Measurements from ENCODE around the gene KCNQ1. TPM values are rescaled to one million over a fixed set of nuclear protein-coding genes. Genes with fewer than 3 reads are reported as not detected.

Gene KCNQ1
- total RNA-seq, 2 donors from 2014 or later: 38.9 to 46.1 TPM

- no peaks in the 10 kb centered on the region for H3K36me3 ChIP-seq (replicated peaks in 1 of 2; ENCODE audit: insufficient read depth in 1 of 2, low read depth in 2 of 2)
- H3K4me3 ChIP-seq: no peak overlapping the region
- TF ChIP-seq POLR2A (IDR thresholded peaks at IDR 0.05): no peak
- TF ChIP-seq, protein P1, sequence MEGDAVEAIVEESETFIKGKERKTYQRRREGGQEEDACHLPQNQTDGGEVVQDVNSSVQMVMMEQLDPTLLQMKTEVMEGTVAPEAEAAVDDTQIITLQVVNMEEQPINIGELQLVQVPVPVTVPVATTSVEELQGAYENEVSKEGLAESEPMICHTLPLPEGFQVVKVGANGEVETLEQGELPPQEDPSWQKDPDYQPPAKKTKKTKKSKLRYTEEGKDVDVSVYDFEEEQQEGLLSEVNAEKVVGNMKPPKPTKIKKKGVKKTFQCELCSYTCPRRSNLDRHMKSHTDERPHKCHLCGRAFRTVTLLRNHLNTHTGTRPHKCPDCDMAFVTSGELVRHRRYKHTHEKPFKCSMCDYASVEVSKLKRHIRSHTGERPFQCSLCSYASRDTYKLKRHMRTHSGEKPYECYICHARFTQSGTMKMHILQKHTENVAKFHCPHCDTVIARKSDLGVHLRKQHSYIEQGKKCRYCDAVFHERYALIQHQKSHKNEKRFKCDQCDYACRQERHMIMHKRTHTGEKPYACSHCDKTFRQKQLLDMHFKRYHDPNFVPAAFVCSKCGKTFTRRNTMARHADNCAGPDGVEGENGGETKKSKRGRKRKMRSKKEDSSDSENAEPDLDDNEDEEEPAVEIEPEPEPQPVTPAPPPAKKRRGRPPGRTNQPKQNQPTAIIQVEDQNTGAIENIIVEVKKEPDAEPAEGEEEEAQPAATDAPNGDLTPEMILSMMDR (IDR thresholded peaks at IDR 0.05): no peak
- H3K4me1 ChIP-seq: peaks cover 6% of the 10 kb centered on the region
- ATAC-seq (peak; percentile 59), DNase-seq (peak; percentile 16 to 25 (median 17))
- peak overlapping the region in 2 of 4 donors; percentile 38 to 59 for H3K27ac ChIP-seq
- intact Hi-C loops (cut with DNase I): no loop called here
- H3K9me3 ChIP-seq: no peaks in the 10 kb centered on the region
- WGBS, 2 donors: 66 to 72% methylated on average over 13 to 20 of the region's 20 CpGs
- H3K27me3 ChIP-seq: no peaks in the 10 kb centered on the region
Observed at GRCh38 chr11:2760196-2760871, 315.5 kb downstream of the KCNQ1 start.

GRCh38 chr11:2761131-2762030 lies 316.6 kb downstream of the KCNQ1 start:
- Histone ChIP-seq H3K27me3 (no peaks in the 10 kb centered on the region), H3K27ac (no peak overlapping the region), H3K9me3 (no peaks in the 10 kb centered on the region), H3K4me1 (peaks cover 6% of the 10 kb centered on the region), H3K4me3 (no peak overlapping the region), H3K36me3 (replicated peaks in 1 of 2; ENCODE audit: insufficient read depth in 1 of 2, low read depth in 2 of 2) (no peaks in the 10 kb centered on the region)
- TF ChIP-seq, protein P1 (IDR thresholded peaks at IDR 0.05): no peak
- TF ChIP-seq POLR2A (IDR thresholded peaks at IDR 0.05): no peak
- intact Hi-C loops (cut with DNase I): no loop called here
- ATAC-seq (no peak), DNase-seq (peak; percentile 1 to 8 (median 4))
- WGBS, 2 donors: 92 to 96% methylated on average over 31 to 32 of the region's 33 CpGs

DNA sequence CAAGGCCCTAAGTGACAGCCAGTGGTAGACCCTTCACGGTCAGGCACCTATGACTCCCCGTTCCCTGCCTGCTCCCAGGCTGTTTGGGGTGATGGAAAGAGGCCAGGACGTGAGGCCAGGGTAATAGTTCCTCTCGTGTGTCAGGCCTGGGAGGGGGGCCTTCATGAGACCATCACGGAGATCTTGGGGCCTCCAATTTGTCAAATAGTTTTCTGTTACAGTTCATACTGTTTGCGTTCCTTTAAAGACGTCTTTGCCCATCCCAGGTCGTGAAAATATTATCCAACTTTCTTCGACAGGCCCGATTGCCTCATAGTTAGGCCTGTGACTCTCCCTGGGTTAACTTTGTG lies 317.2 kb downstream of the KCNQ1 start:
- H3K36me3 ChIP-seq (replicated peaks in 1 of 2; ENCODE audit: insufficient read depth in 1 of 2, low read depth in 2 of 2): no peaks in the 10 kb centered on the region

GRCh38 chr11:2762451-2762850 lies 317.6 kb downstream of the KCNQ1 start:
- intact Hi-C loops (cut with DNase I): no loop called here
- 89 to 99% methylated on average over 14 to 17 of the region's 17 CpGs for WGBS, 2 donors
- Histone ChIP-seq H3K27me3 (no peaks in the 10 kb centered on the region), H3K36me3 (replicated peaks in 1 of 2; ENCODE audit: insufficient read depth in 1 of 2, low read depth in 2 of 2) (no peaks in the 10 kb centered on the region), H3K4me3 (no peak overlapping the region), H3K4me1 (peaks cover 6% of the 10 kb centered on the region), H3K9me3 (no peaks in the 10 kb centered on the region), H3K27ac (no peak overlapping the region)
- no peak for ATAC-seq
- TF ChIP-seq, protein P1 (IDR thresholded peaks at IDR 0.05): no peak
- no peak for TF ChIP-seq POLR2A (IDR thresholded peaks at IDR 0.05)
- DNase-seq: no peak

More for the DNA sequence above, 317.2 kb downstream of the KCNQ1 start:
- Histone ChIP-seq H3K9me3 (no peaks in the 10 kb centered on the region), H3K4me1 (peaks cover 6% of the 10 kb centered on the region), H3K4me3 (no peak overlapping the region), H3K27ac (no peak overlapping the region), H3K27me3 (no peaks in the 10 kb centered on the region)
- intact Hi-C loops (cut with DNase I): no loop called here
- ATAC-seq: no peak
- TF ChIP-seq, protein P1 (IDR thresholded peaks at IDR 0.05): no peak
- TF ChIP-seq POLR2A (IDR thresholded peaks at IDR 0.05): no peak
- peak in 1 of 4 donors; percentile 8 for DNase-seq
- WGBS, 2 donors: 92 to 93% methylated on average over 9 to 10 of the region's 10 CpGs

Data from body of pancreas (tissue), 4 donors.